Breast epithelium (tissue), 3 donors: Measurements from ENCODE around the gene CARD9.
"Not testable (repeated sequence)": the region's sequence is repeated elsewhere in the genome, so short reads cannot be mapped to it uniquely, and the experiment has no call there.

Source experiments
- CTCF ChIP-seq, 3 donors: fragments of 450-650 bp; IDR thresholded peaks; one replicate each; pipeline ENCODE4 v1.5.1; 2016 to 2017; ENCODE audit warnings: antibody characterized with exemption in 3 of 3, mild to moderate bottlenecking in 3 of 3, moderate library complexity in 3 of 3
- POLR2A ChIP-seq: fragments of 450-650 bp; IDR thresholded peaks from one replicate; pipeline ENCODE4 v1.6.1; 2016; ENCODE audit warnings: antibody characterized with exemption, mild to moderate bottlenecking, moderate library complexity

GRCh38 chr9:136351868-136352267 is 21.6 kb downstream of the CARD9 start:
- TF ChIP-seq POLR2A; CTCF (IDR thresholded peaks at IDR 0.05): not testable (repeated sequence)
